Esophagus (tissue), 2 donors: Measurements from ENCODE around the gene UBE2S. TPM values are rescaled to one million over a fixed set of nuclear protein-coding genes. Genes with fewer than 3 reads are reported as not detected.

Experiments
- H3K27ac ChIP-seq, 2 donors: one replicate each; pipeline ENCODE4 v1.5.1; 2013; ENCODE audit warnings: low read depth in 2 of 2, mild to moderate bottlenecking in 2 of 2, inconsistent platforms in 1 of 2, low read length in 1 of 2, moderate library complexity in 1 of 2
- H3K27me3 ChIP-seq, 2 donors: one replicate each; pipeline ENCODE4 v1.6.1; 2013; ENCODE audit warnings: low read length in 2 of 2, control low read depth in 1 of 2, mild to moderate bottlenecking in 1 of 2; ENCODE audit not compliant: insufficient read depth in 2 of 2, control insufficient read depth in 1 of 2
- H3K36me3 ChIP-seq, 2 donors: one replicate each; pipeline ENCODE4 v1.6.1; 2013; ENCODE audit warnings: low read length in 1 of 2; ENCODE audit not compliant: control insufficient read depth in 2 of 2, insufficient read depth in 2 of 2
- H3K4me1 ChIP-seq, 2 donors: one replicate each; pipeline ENCODE4 v1.6.1; 2013; ENCODE audit warnings: low read length in 1 of 2; ENCODE audit not compliant: control insufficient read depth in 2 of 2, insufficient read depth in 2 of 2
- H3K4me3 ChIP-seq, 2 donors: one replicate each; pipeline ENCODE4 v1.5.1; 2013; ENCODE audit warnings: low read length in 2 of 2, mild to moderate bottlenecking in 2 of 2, low read depth in 1 of 2, moderate library complexity in 1 of 2
- H3K9me3 ChIP-seq, 2 donors: one replicate each; pipeline ENCODE4 v1.6.1; 2013; ENCODE audit warnings: mild to moderate bottlenecking in 2 of 2, low read depth in 1 of 2, low read length in 1 of 2, moderate library complexity in 1 of 2; ENCODE audit not compliant: control insufficient read depth in 2 of 2, insufficient read depth in 1 of 2
- WGBS, 2 donors: extraction: QIAGEN DNeasy Blood & Tissue Kit; methylation state at CpG; one replicate each; pipeline ENCODE4 v1.1.7; 2013; 5-methylcytosine and 5-hydroxymethylcytosine counted together
- polyA plus RNA-seq, 2 donors: library from polyadenylated mRNA; stranded (reverse); fragments of 200-250 nt; gene quantifications; one replicate each; pipeline ENCODE4 v1.2.3, GENCODE V29; 2013
- donor health status: healthy with polysubstance abuse.
- donor health status: Bipolar disorder and iron deficiency.

The UBE2S gene
- polyA plus RNA-seq, 2 donors = 12.8 to 24.1 TPM

GRCh38 chr19:55385724-55386492, 21.7 kb downstream of the UBE2S start, which contains the start of gene RPL28:
Gene RPL28 (plus strand): TSS chr19:55385932. CDS start chr19:55386358, 426 bp downstream.
- Histone ChIP-seq H3K9me3 (no peaks in the 10 kb centered on the region), H3K27ac (peak within 1 kb of the TSS; percentile 97 to 98), H3K4me1 (peaks cover 17 to 41% of the 10 kb centered on the region in 2 donors), H3K4me3 (peak within 1 kb of the TSS; percentile 84 to 87), H3K27me3 (no peaks in the 10 kb centered on the region), H3K36me3 (peaks cover 14 to 31% of the 10 kb centered on the region in 2 donors)
- 0% methylated on average over 63 to 68 of the region's 68 CpGs for WGBS, 2 donors

DNA sequence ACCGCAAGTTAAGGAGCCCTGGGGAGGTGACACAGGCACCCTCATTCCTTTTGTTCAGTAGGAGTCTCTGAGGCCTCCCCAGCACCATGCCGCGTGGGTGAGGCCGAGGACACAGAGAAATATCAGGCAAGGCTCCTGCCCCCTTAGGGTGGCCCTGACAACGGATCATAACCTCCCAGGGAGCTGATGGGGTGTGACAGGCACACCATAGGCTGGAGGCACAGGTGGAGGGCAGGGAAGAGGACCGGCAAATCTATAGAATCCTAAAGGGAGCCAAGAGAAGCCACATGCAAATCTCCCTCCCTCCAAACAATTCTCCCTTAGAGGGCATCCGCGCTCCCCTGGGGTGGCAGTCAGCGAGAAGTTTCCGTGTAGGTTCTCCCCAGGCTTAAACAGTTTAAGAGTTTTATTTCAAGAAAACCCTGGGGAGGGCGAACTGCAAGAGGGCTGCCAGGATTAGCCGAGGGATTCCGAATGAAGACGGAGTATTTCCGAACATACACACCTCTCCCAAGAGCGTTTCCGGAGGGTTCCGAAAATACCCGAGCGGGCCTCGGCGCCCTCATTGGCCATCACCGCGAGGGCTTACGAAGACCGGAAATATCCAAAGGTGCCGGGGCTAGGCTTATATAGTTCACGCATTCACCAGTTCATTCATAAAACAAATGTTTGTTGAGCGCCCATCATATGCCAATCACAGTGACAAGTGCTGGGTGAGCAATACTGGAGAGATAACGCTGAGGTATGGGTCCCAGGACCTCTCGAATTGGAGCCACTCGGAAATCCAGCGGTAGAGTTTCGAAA, 22.5 kb downstream of the UBE2S start:
- Histone ChIP-seq H3K27me3 (no peaks in the 10 kb centered on the region), H3K27ac (peak overlapping the region; percentile 97 to 98), H3K4me1 (peaks cover 17 to 41% of the 10 kb centered on the region in 2 donors), H3K9me3 (no peaks in the 10 kb centered on the region), H3K36me3 (peaks cover 14 to 31% of the 10 kb centered on the region in 2 donors), H3K4me3 (peak overlapping the region; percentile 63 to 68)
- WGBS, 2 donors = 4 to 6% methylated on average over 34 of the region's 34 CpGs

DNA sequence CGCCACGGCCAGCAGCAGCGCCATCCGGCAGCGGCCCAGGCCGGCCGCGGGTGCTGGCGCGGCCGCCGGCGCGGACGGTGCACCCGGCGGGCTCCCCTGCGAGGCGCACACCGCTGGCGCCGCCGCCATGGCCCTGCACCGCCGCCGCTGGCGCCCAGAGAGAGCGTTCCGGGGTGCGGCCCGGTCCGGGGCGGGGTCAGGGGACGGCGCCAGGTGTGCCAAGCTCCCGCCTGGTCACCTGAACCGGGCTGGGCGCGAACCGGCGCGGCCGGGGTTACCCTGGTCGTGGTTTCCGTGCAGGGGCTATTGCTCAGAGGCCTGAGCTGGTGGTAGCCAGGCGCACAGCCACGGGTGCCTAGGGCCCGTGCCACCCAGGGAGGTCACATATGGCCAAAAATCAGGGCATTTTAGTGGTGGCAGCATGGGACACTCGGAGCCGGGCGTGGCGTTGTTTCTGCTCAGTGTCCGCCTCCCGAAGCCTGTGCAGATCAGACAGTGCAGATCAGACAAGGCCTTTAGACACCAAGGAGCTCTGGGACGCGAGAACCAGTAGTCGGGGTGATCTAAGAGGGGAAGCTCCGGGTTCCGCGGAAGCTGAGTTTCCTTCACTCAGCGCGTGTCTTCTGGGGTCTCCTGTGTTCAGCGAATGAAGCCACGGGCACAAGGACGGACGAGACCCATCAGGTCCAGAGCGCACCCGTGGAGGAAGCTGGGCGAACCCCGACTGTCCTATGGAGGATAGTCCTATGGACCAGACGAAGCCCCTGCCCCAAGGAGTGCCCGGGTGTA, 23.3 kb downstream of the UBE2S start, which contains the start of gene TMEM238:
TSS of gene TMEM238 (minus strand) at position 162 of the 789 bp plus-strand sequence. CDS start at position 129, 33 bp downstream.
- H3K36me3 ChIP-seq = peaks cover 13 to 24% of the 10 kb centered on the region in 2 donors
- H3K9me3 ChIP-seq = no peaks in the 10 kb centered on the region
- H3K4me3 ChIP-seq = peak within 1 kb of the TSS; percentile 63 to 68
- H3K27ac ChIP-seq = peak within 1 kb of the TSS; percentile 97 to 98
- peaks cover 12 to 35% of the 10 kb centered on the region in 2 donors for H3K4me1 ChIP-seq
- H3K27me3 ChIP-seq = no peaks in the 10 kb centered on the region
- WGBS, 2 donors = 13 to 14% methylated on average over 59 to 72 of the region's 72 CpGs

GRCh38 chr19:55383279-55384130, 24.1 kb downstream of the UBE2S start:
- Histone ChIP-seq H3K4me1 (peaks cover 11 to 29% of the 10 kb centered on the region in 2 donors), H3K36me3 (peaks cover 11 to 16% of the 10 kb centered on the region in 2 donors), H3K4me3 (peak overlapping the region; percentile 63 to 68), H3K27ac (peak overlapping the region; percentile 97 to 98), H3K9me3 (no peaks in the 10 kb centered on the region), H3K27me3 (no peaks in the 10 kb centered on the region)
- WGBS, 2 donors = 4 to 7% methylated on average over 47 to 88 of the region's 88 CpGs

GRCh38 chr19:55382522-55383054, 25.0 kb downstream of the UBE2S start:
- H3K36me3 ChIP-seq = peaks cover 3 to 7% of the 10 kb centered on the region in 2 donors
- 96 to 98% methylated on average over 3 of the region's 3 CpGs for WGBS, 2 donors
- H3K9me3 ChIP-seq = no peaks in the 10 kb centered on the region
- H3K27ac ChIP-seq = no peak overlapping the region
- H3K27me3 ChIP-seq = no peaks in the 10 kb centered on the region
- no peak overlapping the region for H3K4me3 ChIP-seq
- peaks cover 8 to 20% of the 10 kb centered on the region in 2 donors for H3K4me1 ChIP-seq

- Histone ChIP-seq H3K36me3 (peaks cover 0 to 2% of the 10 kb centered on the region in 2 donors), H3K4me1 (peaks cover 4 to 16% of the 10 kb centered on the region in 2 donors), H3K27ac (no peak overlapping the region), H3K27me3 (no peaks in the 10 kb centered on the region), H3K9me3 (no peaks in the 10 kb centered on the region), H3K4me3 (no peak overlapping the region)
- 98 to 99% methylated on average over 5 of the region's 5 CpGs for WGBS, 2 donors
Observed at GRCh38 chr19:55382013-55382412, 25.6 kb downstream of the UBE2S start.

- 70 to 78% methylated on average over 11 of the region's 11 CpGs for WGBS, 2 donors
- Histone ChIP-seq H3K36me3 (no peaks in the 10 kb centered on the region), H3K4me1 (peaks cover 0 to 16% of the 10 kb centered on the region in 2 donors), H3K9me3 (no peaks in the 10 kb centered on the region), H3K27me3 (peaks cover 0 to 4% of the 10 kb centered on the region in 2 donors), H3K4me3 (no peak overlapping the region), H3K27ac (no peak overlapping the region)
Observed at GRCh38 chr19:55379174-55379573, 28.4 kb downstream of the UBE2S start.

- H3K9me3 ChIP-seq = no peaks in the 10 kb centered on the region
- no peak overlapping the region for H3K4me3 ChIP-seq
- H3K27me3 ChIP-seq = peaks cover 0 to 7% of the 10 kb centered on the region in 2 donors
- no peak overlapping the region for H3K27ac ChIP-seq
- H3K4me1 ChIP-seq = peaks cover 0 to 8% of the 10 kb centered on the region in 2 donors
- WGBS, 2 donors = 46% methylated on average over 43 of the region's 43 CpGs
- H3K36me3 ChIP-seq = no peaks in the 10 kb centered on the region
Observed at GRCh38 chr19:55377356-55378131, 30.0 kb downstream of the UBE2S start.
